Measurements from ENCODE around the gene CHAC1.
"Not testable (repeated sequence)": the region's sequence is repeated elsewhere in the genome, so short reads cannot be mapped to it uniquely, and the experiment has no call there.

Gene CHAC1

GRCh38 chr15:40955930-40956540 is 2.8 kb downstream of the CHAC1 start:
- DNase-seq, result no peak

GRCh38 chr15:40956541-40956982 is 3.3 kb downstream of the CHAC1 start:
- no peak for DNase-seq

GRCh38 chr15:40957041-40957555 is 3.8 kb downstream of the CHAC1 start:
- no peak for DNase-seq

- DNase-seq, result peak in 37 of 56 donors; percentile 5 to 71 (median 27)
These were observed 4.3 kb downstream of the CHAC1 start for GRCh38 chr15:40957581-40958051.

GRCh38 chr15:40958146-40958545 is 4.9 kb downstream of the CHAC1 start:
- DNase-seq, result no peak

DNA sequence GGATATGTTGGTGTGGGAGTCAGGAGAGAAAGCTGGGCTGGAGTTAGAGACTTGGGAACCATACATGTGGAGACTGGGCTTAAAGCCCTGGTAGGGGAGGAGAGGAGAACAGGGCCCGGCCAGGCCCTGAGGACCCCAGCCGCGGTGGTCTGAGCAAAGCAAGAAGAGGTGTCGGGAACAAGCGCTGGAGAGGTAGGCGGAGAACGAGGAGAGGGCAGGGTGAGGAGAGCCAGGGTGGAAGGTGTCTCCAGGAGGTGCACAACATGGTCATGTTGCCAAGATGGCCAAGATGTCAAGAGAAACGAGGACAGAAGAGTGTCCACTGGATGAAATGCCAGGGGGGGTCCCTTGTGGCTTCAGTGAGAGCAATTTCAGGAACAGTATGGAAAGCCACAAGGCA is 5.5 kb downstream of the CHAC1 start:
- no peak for DNase-seq

DNA sequence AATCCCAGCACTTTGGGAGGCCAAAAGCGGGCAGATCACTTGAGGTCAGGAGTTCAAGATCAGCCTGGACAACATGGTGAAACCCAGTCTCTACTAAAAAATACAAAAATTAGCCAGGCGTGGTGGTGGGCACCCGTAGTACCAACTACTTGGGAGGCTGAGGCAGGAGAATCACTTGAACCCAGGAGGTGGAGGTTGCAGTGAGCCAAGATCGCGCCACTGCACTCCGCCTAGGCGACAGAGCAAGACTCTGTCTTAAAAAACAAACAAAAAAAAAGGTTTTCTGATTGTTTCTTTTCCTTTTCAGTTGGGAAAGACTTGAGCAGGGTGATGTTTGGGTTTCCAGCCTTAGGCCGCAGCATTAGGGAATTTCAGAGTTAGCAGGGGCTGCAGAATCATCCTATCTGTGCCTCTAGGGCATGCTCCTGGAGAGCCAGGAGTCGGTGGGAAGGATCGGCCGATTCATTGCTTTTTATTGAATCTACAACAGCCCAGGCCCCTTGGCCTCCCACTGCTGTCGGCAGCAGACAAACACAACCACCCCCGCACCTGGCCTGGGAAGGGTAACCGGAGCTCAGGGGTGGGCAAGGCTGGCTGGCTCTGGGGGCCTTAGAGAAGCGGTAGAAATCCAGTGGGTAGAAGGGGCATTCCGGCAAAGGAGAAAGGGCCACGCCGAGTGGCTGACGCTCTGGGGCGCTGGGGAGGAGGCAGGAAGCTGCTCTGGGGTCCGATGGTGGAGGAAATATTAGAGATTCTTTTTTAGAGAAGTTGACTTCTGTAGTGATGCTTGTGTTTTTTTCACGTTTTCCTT is 6.3 kb downstream of the CHAC1 start:
- no peak for DNase-seq

- DNase-seq, result no peak
These were observed 7.0 kb downstream of the CHAC1 start for GRCh38 chr15:40960151-40960885.

- DNase-seq, result no peak
These were observed 7.7 kb downstream of the CHAC1 start for GRCh38 chr15:40960925-40961324.

GRCh38 chr15:40961740-40962139 is 8.5 kb downstream of the CHAC1 start:
- not testable (repeated sequence) for DNase-seq

DNA sequence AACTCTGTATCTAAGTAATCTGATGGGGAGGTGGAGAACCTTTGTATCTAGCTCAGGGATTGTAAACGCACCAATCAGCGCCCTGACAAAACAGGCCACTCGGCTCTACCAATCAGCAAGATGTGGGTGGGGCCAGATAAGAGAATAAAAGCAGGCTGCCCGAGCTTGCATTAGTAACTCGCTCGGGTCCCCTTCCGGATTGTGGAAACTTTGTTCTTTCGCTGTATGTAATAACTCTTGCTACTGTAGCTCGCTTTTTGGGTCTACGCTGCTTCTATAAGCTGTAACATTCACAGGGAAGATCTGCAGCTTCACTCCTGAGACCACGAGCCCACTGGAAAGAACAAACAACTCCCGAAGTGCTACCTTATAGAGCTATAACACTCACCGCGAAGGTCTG is 9.0 kb downstream of the CHAC1 start:
- not testable (repeated sequence) for DNase-seq

- no peak for DNase-seq
These were observed 9.9 kb downstream of the CHAC1 start for GRCh38 chr15:40963201-40963600.

GRCh38 chr15:40964006-40964405 is 10.7 kb downstream of the CHAC1 start:
- no peak for DNase-seq

DNA sequence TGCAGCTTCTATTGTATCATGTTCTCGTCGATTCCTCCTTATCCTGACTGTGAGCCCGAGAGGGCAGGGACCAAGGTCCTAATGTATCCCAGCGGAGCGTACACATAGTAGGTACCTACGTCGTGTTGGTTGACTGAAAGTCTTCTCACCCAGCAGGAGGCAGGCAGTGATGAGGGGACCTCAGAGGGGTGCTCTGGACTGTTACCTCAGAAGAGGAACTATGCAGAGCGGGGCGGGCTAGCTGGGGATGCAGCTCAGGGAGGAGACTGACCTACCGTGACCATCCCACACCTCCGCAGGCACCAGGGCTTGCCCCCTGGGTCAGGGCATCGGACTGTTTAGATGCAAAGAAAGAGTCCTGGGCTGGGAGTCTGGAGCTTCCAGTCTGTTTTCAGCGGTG is 11.4 kb downstream of the CHAC1 start:
- DNase-seq, result no peak

DNA sequence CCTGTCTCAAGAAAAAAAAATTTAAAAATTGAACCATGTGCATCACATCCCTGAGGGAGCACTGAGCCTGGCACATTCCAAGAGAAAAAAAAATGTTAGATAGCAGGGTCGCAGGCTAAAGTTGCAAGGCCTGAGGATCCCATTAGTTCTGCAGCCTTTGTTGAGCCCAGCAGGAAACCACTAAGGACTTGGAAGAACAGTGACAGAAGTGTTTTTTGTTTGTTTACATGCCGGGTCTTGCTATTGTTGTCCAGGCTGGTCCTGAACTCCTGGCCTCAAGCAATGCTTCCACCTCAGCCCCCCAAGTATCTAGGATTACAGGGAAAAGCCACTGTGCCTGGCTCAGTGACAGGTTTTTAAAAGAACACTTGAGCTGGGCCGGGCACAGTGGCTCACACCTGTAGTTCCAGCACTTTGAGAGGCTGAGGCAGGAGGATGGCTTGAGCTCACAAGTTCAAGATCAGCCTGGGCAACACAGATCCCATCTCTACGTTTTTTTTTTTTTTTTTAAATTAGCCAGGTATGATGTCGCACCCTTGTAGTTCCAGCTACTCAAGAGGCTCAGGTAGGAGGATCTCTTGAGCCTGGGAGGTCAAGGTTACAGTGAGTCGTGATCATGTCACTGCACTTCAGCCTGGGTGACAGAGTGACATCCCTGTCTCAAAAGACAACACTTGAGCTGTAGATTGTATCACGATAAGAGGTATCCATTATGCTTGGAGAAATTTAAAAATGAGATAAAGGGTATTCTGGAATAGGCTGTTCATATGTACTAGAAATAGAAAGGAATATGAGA is 15.2 kb downstream of the CHAC1 start:
- DNase-seq, result no peak

GRCh38 chr15:40969363-40969762 is 16.1 kb downstream of the CHAC1 start:
- no peak for DNase-seq

GRCh38 chr15:40974879-40975278 is 21.6 kb downstream of the CHAC1 start:
- no peak for DNase-seq

- no peak for DNase-seq
These were observed 23.5 kb downstream of the CHAC1 start for GRCh38 chr15:40976819-40977218.

DNA sequence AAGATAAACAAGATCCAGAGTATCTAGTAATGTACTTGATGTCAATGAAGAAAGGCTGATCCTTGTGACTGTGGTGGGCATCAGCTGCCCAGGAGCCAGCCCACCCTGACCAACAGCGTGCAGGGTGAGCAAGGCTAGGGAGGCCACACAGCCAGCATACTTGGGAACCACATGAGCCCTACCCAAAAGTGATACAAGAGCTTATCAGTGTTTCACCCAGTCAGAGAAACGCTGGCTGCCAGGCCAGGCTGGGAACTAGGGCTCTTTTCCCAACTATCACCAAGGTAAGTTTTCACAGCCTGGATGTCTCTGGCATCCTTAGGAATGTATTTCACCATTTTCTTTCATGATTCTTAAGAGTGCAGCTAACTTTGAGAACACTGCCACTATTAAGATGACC is 24.9 kb downstream of the CHAC1 start:
- DNase-seq, result no peak

- no peak for DNase-seq
These were observed 25.3 kb downstream of the CHAC1 start for GRCh38 chr15:40978562-40978961.

DNA sequence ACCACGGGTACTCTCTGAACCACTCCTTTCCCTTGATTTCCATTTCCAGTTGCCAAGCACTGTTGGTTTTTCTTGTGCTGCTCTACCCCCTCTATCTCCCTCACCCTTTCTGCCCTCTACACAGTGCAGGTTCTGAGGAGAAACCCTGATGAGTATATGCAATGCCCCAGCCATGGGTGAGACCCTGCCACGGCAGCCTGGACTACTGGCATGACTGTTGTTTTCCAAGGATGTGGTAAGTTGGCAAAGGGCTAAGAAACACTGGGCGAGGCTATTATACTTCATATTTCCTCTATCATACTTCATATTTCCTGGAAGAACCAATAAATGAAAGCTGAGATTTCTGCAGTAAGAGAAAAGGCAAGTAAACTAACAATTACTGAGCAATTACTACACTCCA is 27.9 kb downstream of the CHAC1 start:
- no peak for DNase-seq
